22Rv1 (cell line): ENCODE results near the gene SLC13A4.

Experiments used
- ZFX ChIP-seq: fragments of 450-650 bp; IDR thresholded peaks from 2 replicates; pipeline ENCODE4 v1.6.1; 2017; ENCODE audit warnings: antibody characterized with exemption, borderline replicate concordance
- TF ChIP-seq, protein P1 (sequence below): fragments of 450-650 bp; IDR thresholded peaks from 2 replicates; pipeline ENCODE4 v1.5.1; 2017; ENCODE audit warnings: mild to moderate bottlenecking

GRCh38 chr7:135715055-135715522 lies 12.9 kb downstream of the SLC13A4 start:
- TF ChIP-seq, protein P1, sequence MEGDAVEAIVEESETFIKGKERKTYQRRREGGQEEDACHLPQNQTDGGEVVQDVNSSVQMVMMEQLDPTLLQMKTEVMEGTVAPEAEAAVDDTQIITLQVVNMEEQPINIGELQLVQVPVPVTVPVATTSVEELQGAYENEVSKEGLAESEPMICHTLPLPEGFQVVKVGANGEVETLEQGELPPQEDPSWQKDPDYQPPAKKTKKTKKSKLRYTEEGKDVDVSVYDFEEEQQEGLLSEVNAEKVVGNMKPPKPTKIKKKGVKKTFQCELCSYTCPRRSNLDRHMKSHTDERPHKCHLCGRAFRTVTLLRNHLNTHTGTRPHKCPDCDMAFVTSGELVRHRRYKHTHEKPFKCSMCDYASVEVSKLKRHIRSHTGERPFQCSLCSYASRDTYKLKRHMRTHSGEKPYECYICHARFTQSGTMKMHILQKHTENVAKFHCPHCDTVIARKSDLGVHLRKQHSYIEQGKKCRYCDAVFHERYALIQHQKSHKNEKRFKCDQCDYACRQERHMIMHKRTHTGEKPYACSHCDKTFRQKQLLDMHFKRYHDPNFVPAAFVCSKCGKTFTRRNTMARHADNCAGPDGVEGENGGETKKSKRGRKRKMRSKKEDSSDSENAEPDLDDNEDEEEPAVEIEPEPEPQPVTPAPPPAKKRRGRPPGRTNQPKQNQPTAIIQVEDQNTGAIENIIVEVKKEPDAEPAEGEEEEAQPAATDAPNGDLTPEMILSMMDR, result no peak
- TF ChIP-seq ZFX, result no peak
